ENCODE measurements around the gene SEMA5A.

DNA sequence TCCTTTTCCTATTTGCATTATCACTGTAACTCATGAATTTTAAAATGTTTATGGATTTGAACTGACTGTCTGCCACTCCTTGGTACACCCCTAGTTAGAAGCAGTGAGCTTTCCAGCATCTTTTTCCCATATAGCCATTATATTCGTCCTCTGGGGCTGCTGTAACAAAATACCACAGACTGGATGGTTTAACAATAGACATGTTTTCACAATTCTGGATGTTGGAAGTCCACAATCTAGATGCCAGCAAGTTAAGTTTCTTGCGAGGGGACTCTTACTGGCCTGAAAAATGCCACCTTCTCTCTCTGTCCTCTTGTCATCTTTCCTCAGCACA, 530.0 kb downstream of the SEMA5A start:
- TF ChIP-seq ASH2L (IDR thresholded peaks at IDR 0.05; ENCODE audit: low read length) (no peak), POLR2A (IDR thresholded peaks at IDR 0.05; ENCODE audit: control extremely low read depth in 1 of 2, low read depth in 2 of 2, low read length in 2 of 2) (no peak), SIN3A (conservative IDR thresholded peaks at IDR 0.05 in 1 of 2, IDR thresholded peaks at IDR 0.05 in 1 of 2; ENCODE audit: low read depth in 1 of 2, low read length in 2 of 2) (no peak), TBP (IDR thresholded peaks at IDR 0.05; ENCODE audit: low read depth, low read length) (no peak), TAF1 (IDR thresholded peaks at IDR 0.05; ENCODE audit: low read depth, low read length) (no peak), CEBPB (IDR thresholded peaks at IDR 0.05; ENCODE audit: low read depth, low read length) (no peak), CBX8 (IDR thresholded peaks at IDR 0.05; ENCODE audit: borderline replicate concordance, low read depth, low read length) (no peak)
- TF ChIP-seq, protein P1, sequence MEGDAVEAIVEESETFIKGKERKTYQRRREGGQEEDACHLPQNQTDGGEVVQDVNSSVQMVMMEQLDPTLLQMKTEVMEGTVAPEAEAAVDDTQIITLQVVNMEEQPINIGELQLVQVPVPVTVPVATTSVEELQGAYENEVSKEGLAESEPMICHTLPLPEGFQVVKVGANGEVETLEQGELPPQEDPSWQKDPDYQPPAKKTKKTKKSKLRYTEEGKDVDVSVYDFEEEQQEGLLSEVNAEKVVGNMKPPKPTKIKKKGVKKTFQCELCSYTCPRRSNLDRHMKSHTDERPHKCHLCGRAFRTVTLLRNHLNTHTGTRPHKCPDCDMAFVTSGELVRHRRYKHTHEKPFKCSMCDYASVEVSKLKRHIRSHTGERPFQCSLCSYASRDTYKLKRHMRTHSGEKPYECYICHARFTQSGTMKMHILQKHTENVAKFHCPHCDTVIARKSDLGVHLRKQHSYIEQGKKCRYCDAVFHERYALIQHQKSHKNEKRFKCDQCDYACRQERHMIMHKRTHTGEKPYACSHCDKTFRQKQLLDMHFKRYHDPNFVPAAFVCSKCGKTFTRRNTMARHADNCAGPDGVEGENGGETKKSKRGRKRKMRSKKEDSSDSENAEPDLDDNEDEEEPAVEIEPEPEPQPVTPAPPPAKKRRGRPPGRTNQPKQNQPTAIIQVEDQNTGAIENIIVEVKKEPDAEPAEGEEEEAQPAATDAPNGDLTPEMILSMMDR (IDR thresholded peaks at IDR 0.05; ENCODE audit: control extremely low read depth in 1 of 3, insufficient read depth in 1 of 3, low read depth in 1 of 3, low read length in 3 of 3): no peak

Data from H1 (cell line).